GM12878 (cell line): ENCODE measurements around the gene MTRF1L. TPM values are rescaled to one million over a fixed set of nuclear protein-coding genes. Genes with fewer than 3 reads are reported as not detected.
A peak's percentile ranks its signal among the peaks of the same experiment; 100 is the strongest.

Experiments
- DPF2 ChIP-seq: fragments of 450-650 bp; IDR thresholded peaks from 2 replicates; pipeline ENCODE4 v1.6.1; 2017; ENCODE audit warnings: mild to moderate bottlenecking
- E2F4 ChIP-seq: IDR thresholded peaks from 2 replicates; pipeline ENCODE4 v1.6.1; 2012; ENCODE audit warnings: low read depth, low read length, improper control_type of control experiment
- EED ChIP-seq: sonication (generic); IDR thresholded peaks from 2 replicates; pipeline ENCODE4 v1.6.1; 2016; ENCODE audit warnings: antibody characterized with exemption, low read depth
- EGR1 ChIP-seq, 2 experiments: IDR thresholded peaks; 1 replicate in 1 of 2; 2 replicates in 1 of 2; pipeline ENCODE4 v1.6.1; 2011 to 2012; ENCODE audit warnings: low read depth in 2 of 2, low read length in 2 of 2, borderline replicate concordance in 1 of 2, mild to moderate bottlenecking in 1 of 2, moderate library complexity in 1 of 2
- ETV6 ChIP-seq, 2 experiments: fragments of 450-650 bp in 1 of 2; IDR thresholded peaks in 1 of 2; conservative IDR thresholded peaks in 1 of 2; 2 replicates each; pipeline ENCODE4 v1.6.1; 2014; ENCODE audit warnings: antibody characterized with exemption in 1 of 2, borderline replicate concordance in 1 of 2, low read depth in 1 of 2, mild to moderate bottlenecking in 1 of 2, moderate library complexity in 1 of 2
- GATAD2B ChIP-seq: fragments of 450-650 bp; conservative IDR thresholded peaks from 2 replicates; pipeline ENCODE4 v1.6.1; 2017; ENCODE audit warnings: low read depth, mild to moderate bottlenecking, moderate library complexity
- HDAC6 ChIP-seq: fragments of 200-600 bp; sonication (generic); IDR thresholded peaks from one replicate; pipeline ENCODE4 v1.8.0; 2017; ENCODE audit warnings: antibody characterized with exemption; ENCODE audit not compliant: unreplicated experiment
- IKZF2 ChIP-seq, 2 experiments: fragments of 450-650 bp; IDR thresholded peaks; 2 replicates each; pipeline ENCODE4 v1.6.1; 2017; ENCODE audit warnings: mild to moderate bottlenecking in 2 of 2, moderate library complexity in 2 of 2
- IRF3 ChIP-seq: fragments of 450-650 bp; IDR thresholded peaks from 2 replicates; pipeline ENCODE4 v1.6.1; 2014; ENCODE audit warnings: mild to moderate bottlenecking
- JUND ChIP-seq: IDR thresholded peaks from 2 replicates; pipeline ENCODE4 v1.6.1; 2012; ENCODE audit warnings: low read depth, mild to moderate bottlenecking, low read length, improper control_type of control experiment, moderate library complexity
- MYC ChIP-seq: IDR thresholded peaks from 2 replicates; pipeline ENCODE4 v1.6.1; 2011; ENCODE audit warnings: mild to moderate bottlenecking, low read length, moderate library complexity, inconsistent platforms; ENCODE audit not compliant: insufficient read depth, insufficient replicate concordance, insufficient read length, severe bottlenecking
- NFYB ChIP-seq: IDR thresholded peaks from 2 replicates; pipeline ENCODE4 v1.6.1; 2011; ENCODE audit warnings: low read depth, mild to moderate bottlenecking, low read length, improper control_type of control experiment, moderate library complexity; ENCODE audit not compliant: insufficient read depth
- NRF1 ChIP-seq: conservative IDR thresholded peaks from 2 replicates; pipeline ENCODE4 v1.6.1; 2011; ENCODE audit warnings: mild to moderate bottlenecking, low read depth, low read length, improper control_type of control experiment
- RB1 ChIP-seq: fragments of 450-650 bp; formaldehyde crosslinking; IDR thresholded peaks from 2 replicates; pipeline ENCODE4 v1.6.1; 2017; ENCODE audit warnings: mild to moderate bottlenecking, borderline replicate concordance
- RFX5 ChIP-seq: IDR thresholded peaks from 2 replicates; pipeline ENCODE4 v1.6.1; 2011; ENCODE audit warnings: low read depth, low read length, improper control_type of control experiment
- SMARCA5 ChIP-seq: fragments of 450-650 bp; IDR thresholded peaks from 2 replicates; pipeline ENCODE4 v1.6.1; 2017; ENCODE audit warnings: mild to moderate bottlenecking
- STAT3 ChIP-seq: IDR thresholded peaks from 2 replicates; pipeline ENCODE4 v1.6.1; 2011; ENCODE audit warnings: low read depth, low read length, improper control_type of control experiment
- TARDBP ChIP-seq: IDR thresholded peaks from 2 replicates; pipeline ENCODE4 v1.6.1; 2016; ENCODE audit warnings: borderline replicate concordance
- TCF12 ChIP-seq: IDR thresholded peaks from 2 replicates; pipeline ENCODE4 v1.6.1; 2011; ENCODE audit warnings: low read depth, mild to moderate bottlenecking, low read length
- ZNF687 ChIP-seq: fragments of 450-650 bp; IDR thresholded peaks from 2 replicates; pipeline ENCODE4 v1.6.1; 2017; ENCODE audit warnings: mild to moderate bottlenecking, moderate library complexity
- polyA plus RNA-seq, 11 experiments: library from polyadenylated mRNA; depleted of rRNA in 4 of 11; unstranded in 6 of 11; stranded (reverse) in 5 of 11; fragments of >200 nt; fragmentation: Nextera tagmentation in 4 of 11; fragmentation: Illumina TruSeq in 1 of 11; extraction: Ambion mirVana in 4 of 11; extraction: Trizol in 1 of 11; gene quantifications; 1 replicate in 1 of 11; 2 replicates in 10 of 11; pipeline versions ENCODE4 v1.2.1 to v1.2.3, GENCODE V29; 2011 to 2016; ENCODE audit warnings: inconsistent platforms in 2 of 11, missing spikeins in 2 of 11, low read depth in 1 of 11
- total RNA-seq, 4 experiments: library from RNA; depleted of rRNA in 3 of 4; stranded (reverse); fragments of >200 nt in 3 of 4; fragmentation: Illumina TruSeq in 1 of 4; extraction: Trizol in 1 of 4; gene quantifications; 2 replicates each; pipeline versions ENCODE4 v1.2.1 to v1.2.3, GENCODE V29; 2013 to 2021
- TF ChIP-seq, protein P1 (sequence below): fragments of 450-650 bp; IDR thresholded peaks from 2 replicates; pipeline ENCODE4 v1.6.1; 2017; ENCODE audit warnings: mild to moderate bottlenecking, low read depth, inconsistent platforms; ENCODE audit not compliant: poor library complexity, severe bottlenecking

MTRF1L gene
- total and polyA plus RNA-seq, 10 of the 15 experiments (the other 5 are each of a cell fraction or from before 2014, with no cell fraction given) = 5.1 to 21.6 (median 16.1) TPM

DNA sequence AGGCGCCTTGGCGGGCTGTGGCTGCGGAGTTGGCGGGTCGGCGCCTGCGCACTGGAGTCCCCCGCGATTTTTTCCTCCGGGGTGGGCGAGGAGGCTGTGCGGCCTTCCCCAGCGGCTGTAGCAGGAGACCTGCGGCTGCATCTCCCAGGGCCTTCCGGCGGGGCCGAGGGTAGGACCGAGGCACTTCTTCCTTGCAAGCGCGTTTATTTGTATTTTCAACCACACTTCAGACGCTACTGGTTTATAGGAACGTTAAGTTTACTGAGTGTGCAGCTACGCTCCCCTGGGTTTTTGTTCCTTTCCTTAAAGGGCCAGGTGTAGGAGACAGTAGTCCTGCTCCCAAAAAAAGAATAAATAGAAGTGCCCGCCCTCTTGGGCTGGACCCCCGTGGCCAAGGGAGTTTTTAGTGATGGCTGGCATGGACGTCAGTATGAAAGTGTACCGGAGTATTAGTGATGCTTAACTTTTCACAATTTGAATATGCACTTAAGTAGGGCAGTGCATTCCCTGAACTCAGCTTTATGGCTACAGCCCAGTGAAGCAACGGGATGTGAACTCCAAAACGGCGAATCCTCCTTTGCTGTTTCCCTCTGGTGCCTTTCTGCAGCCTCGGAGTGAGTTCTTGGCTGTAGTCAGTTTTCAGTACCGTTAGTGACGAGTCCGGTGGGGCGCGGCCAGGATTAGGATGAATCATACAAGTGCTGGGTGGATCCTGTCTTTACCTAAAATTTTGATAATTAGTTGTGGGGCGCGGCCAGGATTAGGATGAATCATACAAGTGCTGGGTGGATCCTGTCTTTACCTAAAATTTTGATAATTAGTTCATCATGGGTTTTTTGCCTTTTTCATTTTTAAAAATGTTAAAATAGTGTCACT lies 18.6 kb downstream of the MTRF1L start (continued):
- TF ChIP-seq SMARCA5 (no peak), JUND (no peak), E2F4 (no peak), IRF3 (no peak), EGR1 (IDR thresholded peaks at IDR 0.05; ENCODE audit: borderline replicate concordance in 1 of 2, low read depth in 2 of 2, low read length in 2 of 2) (peak in 1 of 2 experiments; percentile 42; a peak in 1 of 3 replicates), DPF2 (no peak), NFYB (no peak), MYC (no peak), IKZF2 (IDR thresholded peaks at IDR 0.05) (no peak), ZNF687 (peak; percentile 57; the same call in 1 of the 2 replicates), TARDBP (no peak), RB1 (peak; percentile 78; the same call in 1 of the 2 replicates), STAT3 (0 out of 2 replicates have a peak, but pooled peaks have one; percentile 40), NRF1 (peak; percentile 92), GATAD2B (no peak), RFX5 (no peak), EED (no peak; the same call in 1 of the 2 replicates), HDAC6 (no peak), ETV6 (conservative IDR thresholded peaks at IDR 0.05 in 1 of 2, IDR thresholded peaks at IDR 0.05 in 1 of 2; ENCODE audit: borderline replicate concordance in 1 of 2, low read depth in 1 of 2) (0 out of 4 replicates have a peak, but pooled peaks of 1 of the 2 experiments have one; percentile 1), TCF12 (no peak)
- TF ChIP-seq, protein P1, sequence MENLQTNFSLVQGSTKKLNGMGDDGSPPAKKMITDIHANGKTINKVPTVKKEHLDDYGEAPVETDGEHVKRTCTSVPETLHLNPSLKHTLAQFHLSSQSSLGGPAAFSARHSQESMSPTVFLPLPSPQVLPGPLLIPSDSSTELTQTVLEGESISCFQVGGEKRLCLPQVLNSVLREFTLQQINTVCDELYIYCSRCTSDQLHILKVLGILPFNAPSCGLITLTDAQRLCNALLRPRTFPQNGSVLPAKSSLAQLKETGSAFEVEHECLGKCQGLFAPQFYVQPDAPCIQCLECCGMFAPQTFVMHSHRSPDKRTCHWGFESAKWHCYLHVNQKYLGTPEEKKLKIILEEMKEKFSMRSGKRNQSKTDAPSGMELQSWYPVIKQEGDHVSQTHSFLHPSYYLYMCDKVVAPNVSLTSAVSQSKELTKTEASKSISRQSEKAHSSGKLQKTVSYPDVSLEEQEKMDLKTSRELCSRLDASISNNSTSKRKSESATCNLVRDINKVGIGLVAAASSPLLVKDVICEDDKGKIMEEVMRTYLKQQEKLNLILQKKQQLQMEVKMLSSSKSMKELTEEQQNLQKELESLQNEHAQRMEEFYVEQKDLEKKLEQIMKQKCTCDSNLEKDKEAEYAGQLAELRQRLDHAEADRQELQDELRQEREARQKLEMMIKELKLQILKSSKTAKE = no peak
